HepG2 (cell line): Measurements from ENCODE around the gene TALDO1. TPM values are rescaled to one million over a fixed set of nuclear protein-coding genes. Genes with fewer than 3 reads are reported as not detected.

ENCODE experiments used
- FOXK1 ChIP-seq: sonication (generic); formaldehyde crosslinking; IDR thresholded peaks from 2 replicates; pipeline ENCODE4 v1.4.0; 2020; ENCODE audit warnings: low read depth, missing genetic modification reagents, borderline replicate concordance
- KAT2B ChIP-seq: fragments of 150-350 bp; IDR thresholded peaks from 2 replicates; pipeline ENCODE4 v1.6.1; 2014; ENCODE audit warnings: low read depth, low read length, borderline replicate concordance
- LCORL ChIP-seq, 2 experiments: fragments of 450-650 bp in 1 of 2; sonication (generic) in 1 of 2; formaldehyde crosslinking in 1 of 2; IDR thresholded peaks; 2 replicates each; pipeline versions ENCODE4 v1.5.0 to v1.6.1; 2017 to 2020; ENCODE audit warnings: antibody characterized with exemption in 1 of 2, missing genetic modification reagents in 1 of 2
- MXD4 ChIP-seq: IDR thresholded peaks from 2 replicates; pipeline ENCODE4 v1.6.1; 2016; ENCODE audit warnings: mild to moderate bottlenecking, missing biosample characterization, missing genetic modification reagents
- PRDM15 ChIP-seq: sonication (generic); formaldehyde crosslinking; IDR thresholded peaks from 2 replicates; pipeline ENCODE4 v1.4.0; 2020; ENCODE audit warnings: missing genetic modification reagents
- SNAPC2 ChIP-seq: sonication (generic); formaldehyde crosslinking; IDR thresholded peaks from 2 replicates; pipeline ENCODE4 v1.8.1; 2022; ENCODE audit warnings: mild to moderate bottlenecking, missing genetic modification reagents
- TFDP2 ChIP-seq: sonication (generic); formaldehyde crosslinking; IDR thresholded peaks from 2 replicates; pipeline ENCODE4 v1.4.0; 2020; ENCODE audit warnings: missing genetic modification reagents
- ZBTB20 ChIP-seq: sonication (generic); formaldehyde crosslinking; IDR thresholded peaks from 2 replicates; pipeline ENCODE4 v1.8.1; 2023; ENCODE audit warnings: missing genetic modification reagents, low read depth, mild to moderate bottlenecking, borderline replicate concordance
- ZNF136 ChIP-seq: sonication (generic); formaldehyde crosslinking; IDR thresholded peaks from 2 replicates; pipeline ENCODE4 v1.8.1; 2022; ENCODE audit warnings: low read depth, mild to moderate bottlenecking, moderate library complexity, missing genetic modification reagents
- polyA plus RNA-seq, 8 experiments: library from polyadenylated mRNA; depleted of rRNA in 3 of 8; stranded (reverse) in 7 of 8; unstranded in 1 of 8; fragments of >200 nt; fragmentation: Illumina TruSeq in 4 of 8; extraction: Trizol in 4 of 8; gene quantifications; 2 replicates each; pipeline versions ENCODE4 v1.2.1 to v1.2.3, GENCODE V29; 2011 to 2016; ENCODE audit warnings: low read depth in 4 of 8, missing spikeins in 1 of 8, mixed read lengths in 1 of 8; ENCODE audit not compliant: insufficient read depth in 1 of 8
- total RNA-seq, 5 experiments: library from RNA; depleted of rRNA; stranded (reverse); fragments of >200 nt; fragmentation: Illumina TruSeq; extraction: Trizol; gene quantifications; 2 replicates each; pipeline ENCODE4 v1.2.3, GENCODE V29; 2016; ENCODE audit warnings: low read depth in 1 of 5
- TF ChIP-seq, protein P1 (sequence below): sonication (generic); formaldehyde crosslinking; IDR thresholded peaks from 2 replicates; pipeline ENCODE4 v1.4.0; 2020; ENCODE audit warnings: missing genetic modification reagents
- TF ChIP-seq, protein P2 (sequence below): sonication (generic); formaldehyde crosslinking; IDR thresholded peaks from 2 replicates; pipeline ENCODE4 v1.5.0; 2020; ENCODE audit warnings: mild to moderate bottlenecking, missing genetic modification reagents, borderline replicate concordance
- TF ChIP-seq, protein P3 (sequence below): sonication (generic); formaldehyde crosslinking; IDR thresholded peaks from 2 replicates; pipeline ENCODE4 v1.5.1; 2020; ENCODE audit warnings: mild to moderate bottlenecking, moderate library complexity, missing genetic modification reagents

The TALDO1 gene
- total and polyA plus RNA-seq, 2 of the 13 experiments (the other 11 are each of a cell fraction or from before 2014, with no cell fraction given): 107 to 240 TPM

GRCh38 chr11:795634-796564 is 48.6 kb downstream of the TALDO1 start (continued):
- TF ChIP-seq, protein P1, sequence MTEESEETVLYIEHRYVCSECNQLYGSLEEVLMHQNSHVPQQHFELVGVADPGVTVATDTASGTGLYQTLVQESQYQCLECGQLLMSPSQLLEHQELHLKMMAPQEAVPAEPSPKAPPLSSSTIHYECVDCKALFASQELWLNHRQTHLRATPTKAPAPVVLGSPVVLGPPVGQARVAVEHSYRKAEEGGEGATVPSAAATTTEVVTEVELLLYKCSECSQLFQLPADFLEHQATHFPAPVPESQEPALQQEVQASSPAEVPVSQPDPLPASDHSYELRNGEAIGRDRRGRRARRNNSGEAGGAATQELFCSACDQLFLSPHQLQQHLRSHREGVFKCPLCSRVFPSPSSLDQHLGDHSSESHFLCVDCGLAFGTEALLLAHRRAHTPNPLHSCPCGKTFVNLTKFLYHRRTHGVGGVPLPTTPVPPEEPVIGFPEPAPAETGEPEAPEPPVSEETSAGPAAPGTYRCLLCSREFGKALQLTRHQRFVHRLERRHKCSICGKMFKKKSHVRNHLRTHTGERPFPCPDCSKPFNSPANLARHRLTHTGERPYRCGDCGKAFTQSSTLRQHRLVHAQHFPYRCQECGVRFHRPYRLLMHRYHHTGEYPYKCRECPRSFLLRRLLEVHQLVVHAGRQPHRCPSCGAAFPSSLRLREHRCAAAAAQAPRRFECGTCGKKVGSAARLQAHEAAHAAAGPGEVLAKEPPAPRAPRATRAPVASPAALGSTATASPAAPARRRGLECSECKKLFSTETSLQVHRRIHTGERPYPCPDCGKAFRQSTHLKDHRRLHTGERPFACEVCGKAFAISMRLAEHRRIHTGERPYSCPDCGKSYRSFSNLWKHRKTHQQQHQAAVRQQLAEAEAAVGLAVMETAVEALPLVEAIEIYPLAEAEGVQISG (CRISPR knock-in tag): peak; percentile 13; the same call in 1 of the 2 replicates
- TF ChIP-seq TFDP2 (0 out of 2 replicates have a peak, but pooled peaks have one; percentile 10), KAT2B (no peak), SNAPC2 (CRISPR knock-in tag) (peak; percentile 63; the same call in 1 of the 2 replicates), FOXK1 (CRISPR knock-in tag) (no peak), MXD4 (peak; percentile 56; the same call in 1 of the 2 replicates), PRDM15 (CRISPR knock-in tag) (no peak), LCORL (IDR thresholded peaks at IDR 0.05) (no peak), LCORL (CRISPR knock-in tag; IDR thresholded peaks at IDR 0.05) (0 out of 2 replicates have a peak, but pooled peaks have one; percentile 0), ZNF136 (no peak), ZBTB20 (CRISPR knock-in tag) (no peak)
- TF ChIP-seq, protein P2, sequence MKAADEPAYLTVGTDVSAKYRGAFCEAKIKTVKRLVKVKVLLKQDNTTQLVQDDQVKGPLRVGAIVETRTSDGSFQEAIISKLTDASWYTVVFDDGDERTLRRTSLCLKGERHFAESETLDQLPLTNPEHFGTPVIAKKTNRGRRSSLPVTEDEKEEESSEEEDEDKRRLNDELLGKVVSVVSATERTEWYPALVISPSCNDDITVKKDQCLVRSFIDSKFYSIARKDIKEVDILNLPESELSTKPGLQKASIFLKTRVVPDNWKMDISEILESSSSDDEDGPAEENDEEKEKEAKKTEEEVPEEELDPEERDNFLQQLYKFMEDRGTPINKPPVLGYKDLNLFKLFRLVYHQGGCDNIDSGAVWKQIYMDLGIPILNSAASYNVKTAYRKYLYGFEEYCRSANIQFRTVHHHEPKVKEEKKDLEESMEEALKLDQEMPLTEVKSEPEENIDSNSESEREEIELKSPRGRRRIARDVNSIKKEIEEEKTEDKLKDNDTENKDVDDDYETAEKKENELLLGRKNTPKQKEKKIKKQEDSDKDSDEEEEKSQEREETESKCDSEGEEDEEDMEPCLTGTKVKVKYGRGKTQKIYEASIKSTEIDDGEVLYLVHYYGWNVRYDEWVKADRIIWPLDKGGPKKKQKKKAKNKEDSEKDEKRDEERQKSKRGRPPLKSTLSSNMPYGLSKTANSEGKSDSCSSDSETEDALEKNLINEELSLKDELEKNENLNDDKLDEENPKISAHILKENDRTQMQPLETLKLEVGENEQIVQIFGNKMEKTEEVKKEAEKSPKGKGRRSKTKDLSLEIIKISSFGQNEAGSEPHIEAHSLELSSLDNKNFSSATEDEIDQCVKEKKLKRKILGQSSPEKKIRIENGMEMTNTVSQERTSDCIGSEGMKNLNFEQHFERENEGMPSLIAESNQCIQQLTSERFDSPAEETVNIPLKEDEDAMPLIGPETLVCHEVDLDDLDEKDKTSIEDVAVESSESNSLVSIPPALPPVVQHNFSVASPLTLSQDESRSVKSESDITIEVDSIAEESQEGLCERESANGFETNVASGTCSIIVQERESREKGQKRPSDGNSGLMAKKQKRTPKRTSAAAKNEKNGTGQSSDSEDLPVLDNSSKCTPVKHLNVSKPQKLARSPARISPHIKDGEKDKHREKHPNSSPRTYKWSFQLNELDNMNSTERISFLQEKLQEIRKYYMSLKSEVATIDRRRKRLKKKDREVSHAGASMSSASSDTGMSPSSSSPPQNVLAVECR (CRISPR knock-in tag): peak; percentile 50; the same call in 1 of the 2 replicates
- TF ChIP-seq, protein P3, sequence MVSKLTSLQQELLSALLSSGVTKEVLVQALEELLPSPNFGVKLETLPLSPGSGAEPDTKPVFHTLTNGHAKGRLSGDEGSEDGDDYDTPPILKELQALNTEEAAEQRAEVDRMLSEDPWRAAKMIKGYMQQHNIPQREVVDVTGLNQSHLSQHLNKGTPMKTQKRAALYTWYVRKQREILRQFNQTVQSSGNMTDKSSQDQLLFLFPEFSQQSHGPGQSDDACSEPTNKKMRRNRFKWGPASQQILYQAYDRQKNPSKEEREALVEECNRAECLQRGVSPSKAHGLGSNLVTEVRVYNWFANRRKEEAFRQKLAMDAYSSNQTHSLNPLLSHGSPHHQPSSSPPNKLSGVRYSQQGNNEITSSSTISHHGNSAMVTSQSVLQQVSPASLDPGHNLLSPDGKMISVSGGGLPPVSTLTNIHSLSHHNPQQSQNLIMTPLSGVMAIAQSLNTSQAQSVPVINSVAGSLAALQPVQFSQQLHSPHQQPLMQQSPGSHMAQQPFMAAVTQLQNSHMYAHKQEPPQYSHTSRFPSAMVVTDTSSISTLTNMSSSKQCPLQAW (CRISPR knock-in tag): peak; percentile 36; the same call in 1 of the 2 replicates
